Measurements from ENCODE around the gene PCDH9.
A peak's percentile ranks its signal among the peaks of the same experiment; 100 is the strongest.

The PCDH9 gene

GRCh38 chr13:66348745-66349690, 881.1 kb downstream of the PCDH9 start:
- no peak for DNase-seq

- no peak for DNase-seq
These were observed 882.5 kb downstream of the PCDH9 start for GRCh38 chr13:66347486-66348117.

- DNase-seq, result no peak
These were observed 884.2 kb downstream of the PCDH9 start for GRCh38 chr13:66345971-66346370.

- no peak for DNase-seq
These were observed 884.7 kb downstream of the PCDH9 start for GRCh38 chr13:66345518-66345810.

- DNase-seq, result no peak
These were observed 885.2 kb downstream of the PCDH9 start for GRCh38 chr13:66344805-66345517.

GRCh38 chr13:66343224-66343828, 886.8 kb downstream of the PCDH9 start:
- no peak for DNase-seq

GRCh38 chr13:66341635-66342377, 888.3 kb downstream of the PCDH9 start:
- DNase-seq, result no peak

- DNase-seq, result no peak
These were observed 890.9 kb downstream of the PCDH9 start for GRCh38 chr13:66339214-66339613.

GRCh38 chr13:66338542-66338941, 891.6 kb downstream of the PCDH9 start:
- DNase-seq, result no peak

- no peak for DNase-seq
These were observed 894.5 kb downstream of the PCDH9 start for GRCh38 chr13:66335626-66336025.

- DNase-seq, result no peak
These were observed 900.1 kb downstream of the PCDH9 start for GRCh38 chr13:66329988-66330451.

GRCh38 chr13:66328476-66328875, 901.7 kb downstream of the PCDH9 start:
- DNase-seq, result no peak

- DNase-seq, result no peak
These were observed 906.3 kb downstream of the PCDH9 start for GRCh38 chr13:66323745-66324347.

- DNase-seq, result no peak
These were observed 907.2 kb downstream of the PCDH9 start for GRCh38 chr13:66322936-66323335.

- DNase-seq, result peak; percentile 47
These were observed 907.9 kb downstream of the PCDH9 start for GRCh38 chr13:66322193-66322740.

- no peak for DNase-seq
These were observed 915.2 kb downstream of the PCDH9 start for GRCh38 chr13:66314911-66315310.

GRCh38 chr13:66313413-66313812, 916.7 kb downstream of the PCDH9 start:
- no peak for DNase-seq

GRCh38 chr13:66312312-66313087, 917.6 kb downstream of the PCDH9 start:
- peak; percentile 50 for DNase-seq

- DNase-seq, result no peak
These were observed 924.0 kb downstream of the PCDH9 start for GRCh38 chr13:66305961-66306617.

GRCh38 chr13:66301482-66301881, 928.7 kb downstream of the PCDH9 start:
- DNase-seq, result no peak

Data from NCI-H1694 treated with DMSO at 0.1 percent for 48 hours (cell line).